Body of pancreas (tissue), 4 donors: ENCODE results near the gene SIPA1. TPM values are rescaled to one million over a fixed set of nuclear protein-coding genes. Genes with fewer than 3 reads are reported as not detected.

Experiments
- ATAC-seq: fragments of 150-250 bp; one replicate; pipeline ENCODE4 v1.9.1; 2016
- DNase-seq, 4 donors: peaks; one replicate each; pipeline ENCODE4 v3.0.0-alpha.2; 2019
- H3K27ac ChIP-seq, 4 donors: fragments of 200-600 bp; sonication (generic); 1 replicate in 3 of 4; 2 replicates in 1 of 4; pipeline versions ENCODE4 v1.5.1 to v1.6.1; 2016 to 2019; ENCODE audit warnings: mild to moderate bottlenecking in 1 of 4, mixed read lengths in 1 of 4, moderate library complexity in 1 of 4
- H3K27me3 ChIP-seq, 2 donors: fragments of 200-600 bp; sonication (generic); one replicate each; pipeline ENCODE4 v1.6.0; 2016; ENCODE audit warnings: mild to moderate bottlenecking in 1 of 2
- H3K36me3 ChIP-seq, 2 donors: fragments of 200-600 bp; sonication (generic); replicated peaks in 1 of 2; 2 replicates each; pipeline ENCODE4 v1.5.1; 2016; ENCODE audit warnings: low read depth in 2 of 2; ENCODE audit not compliant: insufficient read depth in 1 of 2
- H3K4me1 ChIP-seq: fragments of 200-600 bp; sonication (generic); one replicate; pipeline ENCODE4 v1.6.0; 2016
- H3K4me3 ChIP-seq, 2 donors: fragments of 200-600 bp; sonication (generic); 1 replicate in 1 of 2; 2 replicates in 1 of 2; pipeline ENCODE4 v1.5.1; 2016 to 2019
- H3K9me3 ChIP-seq, 3 donors: fragments of 200-600 bp; sonication (generic); 1 replicate in 2 of 3; 2 replicates in 1 of 3; pipeline ENCODE4 v1.5.1; 2016
- CTCF ChIP-seq, 7 experiments: fragments of 450-650 bp in 4 of 7; fragments of 200-600 bp in 3 of 7; sonication (generic) in 3 of 7; IDR thresholded peaks; one replicate each; pipeline ENCODE4 v1.5.1; 2016 to 2019; ENCODE audit warnings: antibody characterized with exemption in 7 of 7
- POLR2A ChIP-seq, 3 donors: fragments of 450-650 bp; IDR thresholded peaks; one replicate each; pipeline ENCODE4 v1.6.1; 2016; ENCODE audit warnings: antibody characterized with exemption in 3 of 3, mild to moderate bottlenecking in 2 of 3
- WGBS, 2 donors: methylation state at CpG; one replicate each; pipeline ENCODE4 v1.1.5; 2017; 5-methylcytosine and 5-hydroxymethylcytosine counted together
- intact Hi-C: fragments of 100-400 bp; cut with DNase I; formaldehyde crosslinking; loops from one replicate; pipeline ENCODE4 v1.15.1; 2023
- total RNA-seq, 2 donors: library from RNA; depleted of rRNA; stranded (reverse); fragments of >200 nt; gene quantifications; one replicate each; pipeline ENCODE4 v1.1.0, GENCODE V29; 2016

Gene SIPA1
- total RNA-seq, 2 donors from 2014 or later: 23.6 to 29.3 TPM

- Histone ChIP-seq H3K36me3 (peaks cover 0 to 36% of the 10 kb centered on the region in 2 donors), H3K27me3 (no peaks in the 10 kb centered on the region), H3K9me3 (no peaks in the 10 kb centered on the region), H3K27ac (no peak overlapping the region), H3K4me3 (no peak overlapping the region), H3K4me1 (no peaks in the 10 kb centered on the region)
- DNase-seq: no peak
- WGBS, 2 donors: 87 to 88% methylated on average over 6 to 14 of the region's 14 CpGs
- ATAC-seq: no peak
- intact Hi-C loops: no loop called here
- TF ChIP-seq POLR2A (IDR thresholded peaks at IDR 0.05): no peak
- TF ChIP-seq CTCF (IDR thresholded peaks at IDR 0.05): no peak
These were observed 8.3 kb upstream of the SIPA1 start for GRCh38 chr11:65629579-65629978.

GRCh38 chr11:65630215-65630614 lies 7.7 kb upstream of the SIPA1 start:
- Histone ChIP-seq H3K4me1 (no peaks in the 10 kb centered on the region), H3K36me3 (peaks cover 2 to 41% of the 10 kb centered on the region in 2 donors), H3K27ac (no peak overlapping the region), H3K9me3 (no peaks in the 10 kb centered on the region), H3K4me3 (no peak overlapping the region), H3K27me3 (no peaks in the 10 kb centered on the region)
- DNase-seq (no peak), ATAC-seq (no peak)
- TF ChIP-seq POLR2A (IDR thresholded peaks at IDR 0.05) (no peak), CTCF (IDR thresholded peaks at IDR 0.05) (no peak)
- intact Hi-C loops: no loop called here
- WGBS, 2 donors: 56 to 100% methylated on average over 4 to 11 of the region's 11 CpGs

GRCh38 chr11:65633390-65634108 lies 4.4 kb upstream of the SIPA1 start:
- Histone ChIP-seq H3K27ac (no peak overlapping the region), H3K4me3 (no peak overlapping the region), H3K9me3 (no peaks in the 10 kb centered on the region), H3K4me1 (peaks cover 27% of the 10 kb centered on the region), H3K27me3 (no peaks in the 10 kb centered on the region), H3K36me3 (peaks cover 8 to 34% of the 10 kb centered on the region in 2 donors)
- TF ChIP-seq POLR2A (IDR thresholded peaks at IDR 0.05) (no peak), CTCF (IDR thresholded peaks at IDR 0.05) (no peak)
- intact Hi-C loops: no loop called here
- no peak for DNase-seq
- no peak for ATAC-seq
- 69 to 85% methylated on average over 8 to 19 of the region's 20 CpGs for WGBS, 2 donors

- H3K9me3 ChIP-seq: no peaks in the 10 kb centered on the region
- no peak overlapping the region for H3K4me3 ChIP-seq
- DNase-seq (no peak), ATAC-seq (no peak)
- H3K4me1 ChIP-seq: peaks cover 30% of the 10 kb centered on the region
- intact Hi-C loops: no loop called here
- no peaks in the 10 kb centered on the region for H3K27me3 ChIP-seq
- WGBS, 2 donors: 94 to 99% methylated on average over 6 to 13 of the region's 14 CpGs
- TF ChIP-seq CTCF (IDR thresholded peaks at IDR 0.05) (no peak), POLR2A (IDR thresholded peaks at IDR 0.05) (no peak)
- no peak overlapping the region for H3K27ac ChIP-seq
- peaks cover 8 to 31% of the 10 kb centered on the region in 2 donors for H3K36me3 ChIP-seq
These were observed 3.8 kb upstream of the SIPA1 start for GRCh38 chr11:65634109-65634436.

GRCh38 chr11:65634440-65634839 lies 3.5 kb upstream of the SIPA1 start:
- Histone ChIP-seq H3K27me3 (no peaks in the 10 kb centered on the region), H3K4me3 (no peak overlapping the region), H3K27ac (no peak overlapping the region), H3K36me3 (peaks cover 8 to 27% of the 10 kb centered on the region in 2 donors), H3K4me1 (peaks cover 30% of the 10 kb centered on the region), H3K9me3 (no peaks in the 10 kb centered on the region)
- TF ChIP-seq CTCF (IDR thresholded peaks at IDR 0.05) (no peak), POLR2A (IDR thresholded peaks at IDR 0.05) (no peak)
- intact Hi-C loops: no loop called here
- DNase-seq: no peak
- 87 to 93% methylated on average over 11 of the region's 11 CpGs for WGBS, 2 donors
- no peak for ATAC-seq
